Body of pancreas (tissue), 4 donors: Measurements from ENCODE around the gene MYRFL.

Experiments used
- CTCF ChIP-seq, 7 experiments: fragments of 450-650 bp in 4 of 7; fragments of 200-600 bp in 3 of 7; sonication (generic) in 3 of 7; IDR thresholded peaks; one replicate each; pipeline ENCODE4 v1.5.1; 2016 to 2019; ENCODE audit warnings: antibody characterized with exemption in 7 of 7
- POLR2A ChIP-seq, 3 donors: fragments of 450-650 bp; IDR thresholded peaks; one replicate each; pipeline ENCODE4 v1.6.1; 2016; ENCODE audit warnings: antibody characterized with exemption in 3 of 3, mild to moderate bottlenecking in 2 of 3

DNA sequence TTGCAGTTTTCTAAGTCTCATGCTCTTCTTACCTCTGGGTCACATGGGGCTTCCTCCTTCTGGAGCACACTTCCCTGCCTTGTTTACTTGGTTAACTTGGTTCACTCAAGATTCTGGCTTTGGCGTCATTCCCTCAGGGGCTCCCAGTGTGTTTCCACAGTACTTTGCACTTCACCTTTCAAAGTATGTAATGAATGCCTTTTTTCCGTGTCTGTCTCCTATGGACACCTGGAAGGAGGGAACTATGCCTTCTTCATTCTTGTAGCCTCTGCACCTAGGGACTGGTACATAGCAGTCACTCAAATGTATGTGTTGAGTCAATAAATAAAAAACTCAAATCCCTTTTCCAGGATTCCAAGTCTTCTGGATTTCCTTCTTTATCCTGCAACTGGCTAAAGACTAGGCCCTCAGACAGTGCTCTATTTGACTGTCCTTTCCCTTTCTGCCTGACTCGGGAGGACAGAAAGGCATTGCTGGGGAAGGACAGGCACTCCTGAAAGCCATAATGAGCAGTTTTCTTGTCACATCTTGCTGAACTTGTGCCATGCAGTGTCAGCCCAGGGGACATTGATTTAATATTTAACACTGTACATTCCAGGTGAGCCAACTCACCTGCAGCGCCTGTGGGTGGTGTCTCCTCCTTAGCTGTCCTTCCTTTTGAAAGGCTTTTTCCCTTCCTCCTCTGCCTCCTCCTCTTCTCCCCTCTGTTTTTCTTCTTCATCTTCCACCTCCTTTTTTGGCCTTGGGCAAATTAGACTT, 12.8 kb downstream of the MYRFL start:
- TF ChIP-seq POLR2A (IDR thresholded peaks at IDR 0.05) (no peak), CTCF (IDR thresholded peaks at IDR 0.05) (no peak)
